K562 (cell line): ENCODE results near the gene DBX1. TPM values are rescaled to one million over a fixed set of nuclear protein-coding genes. Genes with fewer than 3 reads are reported as not detected.

Source experiments
- ATAC-seq: fragments of 200-7000 bp; cut with Tn5 transposase; 3 replicates; pipeline ENCODE4 v1.9.1; 2020; ENCODE audit warnings: moderate library complexity
- BruUV-seq: library from RNA; stranded (reverse); fragments of 400-500 nt; replicated peaks from 2 replicates; lab custom pipeline; 2021; lab: Mats Ljungman, UMichigan
- CTCF ChIA-PET: fragments of 300-600 bp; formaldehyde crosslinking; extraction: SDS; loops from one replicate; lab custom pipeline; 2021; ENCODE audit warnings: low intra/inter-chr PET ratio; lab: Yijun Ruan, JAX
- POLR2A ChIA-PET: fragments of 300-600, 350-650 bp; sonication (Branson Sonifier 250); formaldehyde crosslinking; extraction: SDS; loops from one replicate; lab custom pipeline; 2021; ENCODE audit warnings: antibody characterized with exemption, inconsistent platforms; lab: Yijun Ruan, JAX
- DNase-seq, 4 experiments: peaks; one replicate each; pipeline versions ENCODE4 v3.0.0 to v3.0.0-alpha.2; 2011 to 2018; ENCODE audit warnings: low spot score in 3 of 4, mixed read lengths in 3 of 4; ENCODE audit errors: extremely low read depth in 1 of 4
- FAIRE-seq: peaks from 2 replicates; lab custom pipeline; 2011; peaks lifted over from hg19 to GRCh38; lab: Jason Lieb, UNC
- H2AFZ ChIP-seq: 2 replicates; pipeline ENCODE4 v1.6.0; 2011; ENCODE audit warnings: low read depth, low read length, control low read depth, inconsistent platforms
- H3K27ac ChIP-seq: fragments of 200-600 bp; 3 replicates; pipeline ENCODE4 v1.8.0; 2011; ENCODE audit warnings: low read depth, mild to moderate bottlenecking, control low read depth, inconsistent platforms, low read length, moderate library complexity, mixed read lengths; ENCODE audit errors: extremely low read depth
- H3K27me3 ChIP-seq, 2 experiments: fragments of 300-600 bp in 1 of 2; 2 replicates in 1 of 2; 3 replicates in 1 of 2; pipeline versions ENCODE4 v1.6.0 to v1.8.0; 2011; ENCODE audit warnings: inconsistent platforms in 2 of 2, low read length in 2 of 2, mild to moderate bottlenecking in 1 of 2, mixed read lengths in 1 of 2, moderate library complexity in 1 of 2; ENCODE audit not compliant: control insufficient read depth in 2 of 2, insufficient read depth in 2 of 2
- H3K36me3 ChIP-seq: fragments of 300-600 bp; 3 replicates; pipeline ENCODE4 v1.8.0; 2011; ENCODE audit warnings: mild to moderate bottlenecking, low read length, inconsistent platforms; ENCODE audit not compliant: control insufficient read depth, insufficient read depth
- H3K4me1 ChIP-seq, 2 experiments: fragments of 200-600 bp in 1 of 2; replicated peaks in 1 of 2; 2 replicates in 1 of 2; 3 replicates in 1 of 2; pipeline versions ENCODE4 v1.5.1 to v1.8.0; 2011; ENCODE audit warnings: inconsistent platforms in 2 of 2, low read length in 2 of 2, mild to moderate bottlenecking in 1 of 2, mixed read lengths in 1 of 2, moderate library complexity in 1 of 2; ENCODE audit not compliant: control insufficient read depth in 2 of 2, insufficient read depth in 2 of 2
- H3K4me2 ChIP-seq: 2 replicates; pipeline ENCODE4 v1.6.1; 2011; ENCODE audit warnings: low read length, control low read depth, inconsistent platforms, mixed read lengths; ENCODE audit not compliant: insufficient read depth
- H3K4me3 ChIP-seq: fragments of 200-600 bp; sonication (generic), shearing (Covaris generic); 2 replicates; pipeline ENCODE4 v1.5.1; 2016; ENCODE audit warnings: control low read depth, inconsistent platforms
- H3K79me2 ChIP-seq: fragments of 200-600 bp; 3 replicates; pipeline ENCODE4 v1.8.0; 2011; ENCODE audit warnings: low read length, inconsistent platforms; ENCODE audit not compliant: control insufficient read depth, insufficient read depth
- H3K9ac ChIP-seq, 2 experiments: 2 replicates each; pipeline versions ENCODE4 v1.6.0 to v1.6.1; 2011; ENCODE audit warnings: low read depth in 2 of 2, low read length in 2 of 2, control low read depth in 1 of 2, inconsistent platforms in 1 of 2, mild to moderate bottlenecking in 1 of 2, mixed read lengths in 1 of 2; ENCODE audit not compliant: insufficient read depth in 1 of 2
- H3K9me1 ChIP-seq: one replicate; pipeline ENCODE4 v1.6.0; 2011; ENCODE audit warnings: inconsistent platforms, mild to moderate bottlenecking, low read length, moderate library complexity; ENCODE audit not compliant: control insufficient read depth, insufficient read depth
- H3K9me3 ChIP-seq: replicated peaks from 2 replicates; pipeline ENCODE4 v1.5.1; 2011; ENCODE audit warnings: low read depth, low read length, inconsistent platforms; ENCODE audit not compliant: control insufficient read depth, insufficient read depth
- H4K20me1 ChIP-seq: replicated peaks from 2 replicates; pipeline ENCODE4 v1.6.1; 2011; ENCODE audit warnings: low read length, inconsistent platforms, mixed read lengths; ENCODE audit not compliant: control insufficient read depth, insufficient read depth
- CBX3 ChIP-seq, 2 experiments: IDR thresholded peaks; 1 replicate in 1 of 2; 2 replicates in 1 of 2; pipeline ENCODE4 v1.6.1; 2012; ENCODE audit warnings: inconsistent platforms in 2 of 2, low read length in 2 of 2, borderline replicate concordance in 1 of 2, control low read depth in 1 of 2
- MXI1 ChIP-seq: IDR thresholded peaks from 2 replicates; pipeline ENCODE4 v1.6.1; 2011; ENCODE audit warnings: low read depth, mild to moderate bottlenecking, improper control_type of control experiment, low read length
- PHB ChIP-seq: fragments of 250-450 bp; sonication (Bioruptor Pico); IDR thresholded peaks from 2 replicates; pipeline ENCODE4 v1.5.0; 2021
- PHF21A ChIP-seq: fragments of 450-650 bp; IDR thresholded peaks from 2 replicates; pipeline ENCODE4 v1.6.1; 2017; ENCODE audit warnings: low read depth, borderline replicate concordance
- PML ChIP-seq: IDR thresholded peaks from 2 replicates; pipeline ENCODE4 v1.6.1; 2012; ENCODE audit warnings: low read length, inconsistent platforms
- RAD51 ChIP-seq: fragments of 450-650 bp; IDR thresholded peaks from 2 replicates; pipeline ENCODE4 v1.7.1; 2016; ENCODE audit warnings: low read depth, mild to moderate bottlenecking, borderline replicate concordance
- RBFOX2 ChIP-seq: fragments of 200-400 bp; formaldehyde crosslinking; IDR thresholded peaks from 2 replicates; pipeline ENCODE4 v1.6.1; 2017; ENCODE audit warnings: low read depth, mild to moderate bottlenecking, low read length, moderate library complexity
- SAFB2 ChIP-seq: fragments of 200-400 bp; formaldehyde crosslinking; IDR thresholded peaks from 2 replicates; pipeline ENCODE4 v1.6.1; 2018; ENCODE audit warnings: borderline replicate concordance, low read length, low read depth, moderate library complexity; ENCODE audit not compliant: severe bottlenecking
- ZNF121 ChIP-seq: sonication (generic); formaldehyde crosslinking; conservative IDR thresholded peaks from 2 replicates; pipeline ENCODE4 v1.8.0; 2022; ENCODE audit warnings: missing genetic modification reagents
- ZNF197 ChIP-seq: fragments of 200-800 bp; sonication (Bioruptor generic); IDR thresholded peaks from 2 replicates; pipeline ENCODE4 v1.6.1; 2016; ENCODE audit warnings: low read depth, missing genetic modification characterization, missing compliant biosample characterization
- ZNF232 ChIP-seq: sonication (generic); formaldehyde crosslinking; IDR thresholded peaks from 2 replicates; pipeline ENCODE4 v1.8.0; 2022; ENCODE audit warnings: mild to moderate bottlenecking, missing genetic modification reagents
- ZNF79 ChIP-seq: fragments of 250-450 bp; sonication (Bioruptor Pico); IDR thresholded peaks from 2 replicates; pipeline ENCODE4 v1.4.0; 2020; ENCODE audit warnings: low read depth, mild to moderate bottlenecking, moderate library complexity
- in situ Hi-C: fragments of 300-500 bp; cut with MboI; formaldehyde crosslinking; loops from 4 replicates; pipeline ENCODE4 v1.15.0; 2018; ENCODE audit warnings: inconsistent platforms, mixed read lengths
- intact Hi-C: fragments of 100-400 bp; cut with micrococcal nuclease; formaldehyde crosslinking; loops from 2 replicates; pipeline ENCODE4 v1.14.2; 2022
- polyA plus RNA-seq, 8 experiments: library from polyadenylated mRNA; depleted of rRNA in 4 of 8; stranded (reverse) in 5 of 8; unstranded in 3 of 8; fragments of >200 nt; fragmentation: Nextera tagmentation in 2 of 8; fragmentation: Illumina TruSeq in 1 of 8; extraction: Ambion mirVana in 2 of 8; extraction: Trizol in 1 of 8; gene quantifications; 2 replicates each; pipeline versions ENCODE4 v1.2.1 to v1.2.3, GENCODE V29; 2011 to 2014; ENCODE audit warnings: inconsistent platforms in 1 of 8, missing spikeins in 1 of 8
- total RNA-seq, 7 experiments: library from RNA; depleted of rRNA in 6 of 7; stranded (reverse); fragments of >200 nt in 6 of 7; fragmentation: Illumina TruSeq in 2 of 7; extraction: Trizol in 2 of 7; gene quantifications; 2 replicates each; pipeline versions ENCODE4 v1.2.1 to v1.2.3, GENCODE V29; 2011 to 2021; ENCODE audit warnings: low replicate concordance in 1 of 7
- TF ChIP-seq, protein P1 (sequence below): fragments of 250-450 bp; sonication (Bioruptor Pico); IDR thresholded peaks from 2 replicates; pipeline ENCODE4 v1.5.1; 2021; ENCODE audit warnings: mild to moderate bottlenecking

Gene DBX1
- total and polyA plus RNA-seq, 9 of the 15 experiments (the other 6 are each of a cell fraction or from before 2014, with no cell fraction given): not detected

GRCh38 chr11:20205807-20206206 lies 45.5 kb upstream of the DBX1 start:
- intact Hi-C loops: no loop called here
- Histone ChIP-seq H4K20me1 (no peaks in the 10 kb centered on the region), H3K36me3 (no peaks in the 10 kb centered on the region), H3K4me1 (no peaks in the 10 kb centered on the region), H3K9me1 (no peaks in the 10 kb centered on the region), H3K79me2 (no peaks in the 10 kb centered on the region), H3K9me3 (no peaks in the 10 kb centered on the region), H3K27ac (no peak overlapping the region), H3K4me2 (no peak overlapping the region), H3K27me3 (peaks cover 17 to 26% of the 10 kb centered on the region in 2 experiments; a peak in 4 of 5 replicates), H3K9ac (no peak overlapping the region), H2AFZ (no peak overlapping the region), H3K4me3 (no peak overlapping the region)
- CTCF ChIA-PET: no interaction called here
- in situ Hi-C loops: no loop called here
- FAIRE-seq (no peak), DNase-seq (no peak), ATAC-seq (no peak)
- POLR2A ChIA-PET: no interaction called here
- no TSS peak for BruUV-seq
- TF ChIP-seq PHF21A: no peak
- no peak for TF ChIP-seq ZNF79
- no peak for TF ChIP-seq MXI1
- no peak for TF ChIP-seq SAFB2
- no peak for TF ChIP-seq RBFOX2
- TF ChIP-seq ZNF121: no peak

DNA sequence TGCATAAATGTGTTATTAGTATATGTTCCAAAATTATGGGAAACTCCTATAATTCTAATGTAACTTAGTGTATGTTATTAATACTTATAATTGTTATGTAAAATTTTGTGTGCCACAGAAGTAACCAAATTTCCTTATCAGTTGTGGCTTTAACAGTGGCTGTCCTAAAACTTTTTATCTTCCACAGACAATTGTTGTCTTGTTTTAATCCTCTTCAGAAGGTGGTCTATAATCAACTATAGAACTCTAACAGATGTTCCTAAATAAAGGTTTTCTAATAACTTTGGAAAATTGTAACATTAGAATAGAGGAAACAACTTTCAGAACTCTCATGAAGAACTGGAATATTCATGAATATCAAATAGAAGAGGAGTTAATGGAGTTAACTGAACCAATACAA lies 44.4 kb upstream of the DBX1 start:
- no peak overlapping the region for H3K9ac ChIP-seq
- H3K79me2 ChIP-seq: no peaks in the 10 kb centered on the region
- no peak overlapping the region for H3K27ac ChIP-seq
- H3K36me3 ChIP-seq: no peaks in the 10 kb centered on the region
- no peak for DNase-seq
- in situ Hi-C loops (no loop called here), intact Hi-C loops (no loop called here)
- no peaks in the 10 kb centered on the region for H3K9me3 ChIP-seq
- no peak for TF ChIP-seq PHB (CRISPR knock-in tag)
- TF ChIP-seq ZNF197 (CRISPR knock-in tag): no peak
- no peak for TF ChIP-seq PML
- TF ChIP-seq CBX3 (IDR thresholded peaks at IDR 0.05; ENCODE audit: borderline replicate concordance in 1 of 2, low read length in 2 of 2): no peak
- TF ChIP-seq ZNF232: no peak
- TF ChIP-seq RAD51: no peak
- TF ChIP-seq, protein P1, sequence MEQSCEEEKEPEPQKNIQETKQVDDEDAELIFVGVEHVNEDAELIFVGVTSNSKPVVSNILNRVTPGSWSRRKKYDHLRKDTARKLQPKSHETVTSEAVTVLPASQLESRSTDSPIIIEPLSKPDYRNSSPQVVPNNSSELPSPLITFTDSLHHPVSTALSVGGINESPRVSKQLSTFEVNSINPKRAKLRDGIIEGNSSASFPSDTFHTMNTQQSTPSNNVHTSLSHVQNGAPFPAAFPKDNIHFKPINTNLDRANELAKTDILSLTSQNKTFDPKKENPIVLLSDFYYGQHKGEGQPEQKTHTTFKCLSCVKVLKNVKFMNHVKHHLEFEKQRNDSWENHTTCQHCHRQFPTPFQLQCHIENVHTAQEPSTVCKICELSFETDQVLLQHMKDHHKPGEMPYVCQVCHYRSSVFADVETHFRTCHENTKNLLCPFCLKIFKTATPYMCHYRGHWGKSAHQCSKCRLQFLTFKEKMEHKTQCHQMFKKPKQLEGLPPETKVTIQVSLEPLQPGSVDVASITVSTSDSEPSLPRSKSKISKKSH: no peak
- ChIA-PET CTCF (no interaction called here), POLR2A (no interaction called here)
- H3K27me3 ChIP-seq: peaks cover 17 to 26% of the 10 kb centered on the region in 2 experiments; a peak in 4 of 5 replicates
- FAIRE-seq: no peak
- no peak overlapping the region for H3K4me3 ChIP-seq
- no peak for ATAC-seq
- no peak overlapping the region for H3K4me2 ChIP-seq
- no peak overlapping the region for H2AFZ ChIP-seq
- no peaks in the 10 kb centered on the region for H4K20me1 ChIP-seq
- H3K9me1 ChIP-seq: no peaks in the 10 kb centered on the region
- no TSS peak for BruUV-seq
- H3K4me1 ChIP-seq: no peaks in the 10 kb centered on the region
